ENCODE results near the gene ACSF2. TPM values are rescaled to one million over a fixed set of nuclear protein-coding genes. Genes with fewer than 3 reads are reported as not detected.

The ACSF2 gene
- total and polyA plus RNA-seq, 2 of the 13 experiments (the other 11 are each of a cell fraction or from before 2014, with no cell fraction given) = 87.3 to 109 TPM

- FAIRE-seq = no peak
- peaks cover 40% of the 10 kb centered on the region for H3K4me1 ChIP-seq (ENCODE audit: insufficient read depth, low read length)
Measured at GRCh38 chr17:50521514-50521913, 95.5 kb downstream of the ACSF2 start.

More at GRCh38 chr17:50521514-50521913, 95.5 kb downstream of the ACSF2 start:
- Histone ChIP-seq H3K79me2 (ENCODE audit: insufficient read depth, low read length) (no peaks in the 10 kb centered on the region), H3K36me3 (replicated peaks in 1 of 2; ENCODE audit: control insufficient read depth in 1 of 2, insufficient read depth in 2 of 2, low read length in 2 of 2) (no peaks in the 10 kb centered on the region), H3K27me3 (ENCODE audit: control insufficient read depth in 1 of 2, insufficient read depth in 2 of 2, low read length in 2 of 2) (no peaks in the 10 kb centered on the region), H3K27ac (ENCODE audit: extremely low read length, insufficient read depth, low read length) (no peak overlapping the region), H4K20me1 (ENCODE audit: insufficient read depth, low read length) (no peaks in the 10 kb centered on the region), H3K9ac (ENCODE audit: insufficient read depth, low read depth, low read length) (no peak overlapping the region), H3K4me2 (ENCODE audit: low read depth, low read length) (no peak overlapping the region), H3K9me3 (ENCODE audit: low read length) (no peaks in the 10 kb centered on the region), H2AFZ (ENCODE audit: low read length) (no peak overlapping the region), H3K4me3 (replicated peaks in 1 of 3; ENCODE audit: insufficient read depth in 1 of 3, low read depth in 2 of 3, low read length in 3 of 3) (no peak overlapping the region)
- DNase-seq (ENCODE audit: low spot score) (no peak), ATAC-seq (no peak)
- TF ChIP-seq ZNF710 (CRISPR knock-in tag; IDR thresholded peaks at IDR 0.05; ENCODE audit: borderline replicate concordance) = no peak
- TF ChIP-seq HDAC1 (CRISPR knock-in tag; IDR thresholded peaks at IDR 0.05) = no peak
- TF ChIP-seq NR2F2 (IDR thresholded peaks at IDR 0.05; ENCODE audit: borderline replicate concordance, low read depth) = no peak
- no peak for TF ChIP-seq ZBTB26 (CRISPR knock-in tag; IDR thresholded peaks at IDR 0.05; ENCODE audit: borderline replicate concordance)
- no peak for TF ChIP-seq FOXC1 (CRISPR knock-in tag; IDR thresholded peaks at IDR 0.05; ENCODE audit: borderline replicate concordance)
- no TSS peak for BruUV-seq (replicated peaks)
- 50% methylated on average over 2 of the region's 2 CpGs for WGBS (ENCODE audit: low lambda C conversion rate)
- intact Hi-C loops (cut with micrococcal nuclease; ENCODE audit: unreplicated experiment) = no loop called here
- in situ Hi-C loops (cut with HindIII; ENCODE audit: extremely low pct_ligation_motif_present, low pct_unique_long_range_greater_than_20kb) = no loop called here
- CTCF ChIA-PET (ENCODE audit: low intra/inter-chr PET ratio, low total read pairs) = no interaction called here
- POLR2A ChIA-PET = interaction anchor here (0.6 kb wide), 1 partner anchor 141 kb away, joined by 3 read pairs; no protein-coding TSS in a partner anchor

Data from HepG2 (cell line).